Endometrium (tissue), 2 donors: ENCODE data around the gene ESR2.

Experiments
- FAIRE-seq: peaks from 2 replicates; lab custom pipeline; 2012; peaks lifted over from hg19 to GRCh38; lab: Jason Lieb, UNC
- donor health status: control.
- donor health status: control.

The ESR2 gene

DNA sequence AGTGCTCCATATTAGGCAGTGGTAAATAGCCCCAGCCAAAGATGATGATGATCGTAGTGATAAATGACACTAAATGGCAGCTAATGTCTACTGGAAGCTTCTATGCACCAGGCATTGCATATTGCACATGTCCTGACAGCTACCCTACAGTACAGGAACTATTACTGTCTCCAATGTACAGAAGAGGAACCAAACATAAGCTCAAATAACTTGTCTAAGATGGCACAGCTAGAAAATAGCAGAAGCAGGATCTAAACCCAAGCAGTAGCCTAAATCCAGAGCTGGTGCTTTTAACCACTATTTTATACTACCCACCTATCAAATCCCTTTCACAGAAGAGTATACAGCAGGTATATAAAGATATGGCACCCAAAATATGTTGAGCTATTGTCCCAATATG is 28.9 kb downstream of the ESR2 start:
- FAIRE-seq: no peak

DNA sequence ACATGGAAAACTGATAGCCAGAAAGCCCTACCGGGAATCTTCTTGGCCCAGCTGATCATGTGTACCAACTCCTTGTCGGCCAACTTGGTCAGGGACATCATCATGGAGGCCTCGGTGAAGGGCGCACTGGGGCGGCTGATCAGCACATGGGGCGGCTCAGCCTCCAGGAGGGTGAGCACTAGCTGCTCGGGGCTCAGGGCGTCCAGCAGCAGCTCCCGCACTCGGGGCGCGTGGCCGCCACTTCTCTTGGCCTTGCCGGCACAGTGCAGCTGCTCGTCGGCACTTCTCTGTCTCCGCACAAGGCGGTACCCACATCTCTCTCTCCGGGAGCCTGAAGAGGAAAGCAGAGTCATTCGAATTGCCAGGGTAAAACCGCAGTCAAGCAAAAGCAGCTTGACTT is 33.8 kb downstream of the ESR2 start:
- FAIRE-seq: no peak

DNA sequence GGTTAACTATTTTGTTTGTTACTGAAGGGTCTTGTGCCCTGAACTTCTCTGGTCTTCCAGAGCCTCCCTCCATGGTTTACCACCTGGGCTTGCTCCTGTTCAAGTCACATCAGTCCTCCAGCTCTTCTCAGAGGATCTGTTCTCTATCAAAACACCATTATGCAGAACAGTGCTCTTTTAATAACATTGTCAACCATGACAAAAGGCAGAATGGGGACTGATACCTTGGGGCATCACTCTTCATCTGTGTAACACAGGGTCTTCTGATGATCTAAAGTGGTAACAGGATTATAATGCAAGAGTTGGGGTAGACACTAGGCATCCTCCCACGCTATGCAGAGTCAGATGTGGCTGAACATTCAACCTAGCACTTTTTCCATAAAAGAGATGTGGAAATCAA is 38.4 kb downstream of the ESR2 start:
- FAIRE-seq: no peak

DNA sequence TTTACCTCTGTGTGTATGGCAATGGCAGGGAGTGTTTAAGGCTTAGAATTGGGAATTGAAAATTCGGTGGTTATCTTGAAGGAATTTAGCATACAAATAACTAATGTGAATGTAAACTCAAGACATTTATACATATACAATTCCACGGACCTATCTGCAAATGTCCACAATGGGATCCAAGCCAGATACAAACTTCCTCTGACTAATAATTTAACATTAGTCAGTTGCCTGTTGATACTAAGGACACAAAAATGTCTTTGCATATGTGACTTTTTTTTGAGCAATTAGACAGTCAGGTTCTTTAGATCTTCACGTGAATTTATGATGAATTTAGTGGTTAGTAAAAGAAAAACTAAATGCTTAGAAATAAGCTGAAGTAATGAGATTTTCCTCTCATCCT is 40.5 kb downstream of the ESR2 start:
- FAIRE-seq: no peak

GRCh38 chr14:64249363-64249762 is 44.8 kb downstream of the ESR2 start:
- FAIRE-seq: no peak

- no peak for FAIRE-seq
Observed at GRCh38 chr14:64248689-64249088, 45.5 kb downstream of the ESR2 start.

DNA sequence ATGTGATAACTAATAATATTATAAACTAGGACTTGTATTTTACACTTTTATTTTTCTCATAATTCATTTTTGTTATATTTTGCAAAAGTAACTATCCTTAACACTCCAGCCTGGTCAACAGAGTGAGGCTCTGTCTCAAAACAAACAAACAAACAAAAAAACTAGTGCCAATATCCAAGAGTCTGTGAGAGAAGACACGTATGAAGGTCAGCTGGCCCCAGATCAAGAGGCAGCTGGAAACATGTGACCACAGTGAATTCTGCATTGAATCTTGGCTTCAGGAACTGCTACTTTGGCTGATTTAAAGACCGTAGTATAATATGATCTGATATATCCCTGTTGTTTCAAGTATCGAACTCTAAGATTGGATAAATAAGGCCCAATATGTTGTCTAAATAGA is 47.0 kb downstream of the ESR2 start:
- FAIRE-seq: no peak

- no peak for FAIRE-seq
Observed at GRCh38 chr14:64246688-64247087, 47.5 kb downstream of the ESR2 start.

- FAIRE-seq: no peak
Observed at GRCh38 chr14:64245491-64245890, 48.7 kb downstream of the ESR2 start.

- FAIRE-seq: no peak
Observed at GRCh38 chr14:64244279-64244678, 49.9 kb downstream of the ESR2 start.

DNA sequence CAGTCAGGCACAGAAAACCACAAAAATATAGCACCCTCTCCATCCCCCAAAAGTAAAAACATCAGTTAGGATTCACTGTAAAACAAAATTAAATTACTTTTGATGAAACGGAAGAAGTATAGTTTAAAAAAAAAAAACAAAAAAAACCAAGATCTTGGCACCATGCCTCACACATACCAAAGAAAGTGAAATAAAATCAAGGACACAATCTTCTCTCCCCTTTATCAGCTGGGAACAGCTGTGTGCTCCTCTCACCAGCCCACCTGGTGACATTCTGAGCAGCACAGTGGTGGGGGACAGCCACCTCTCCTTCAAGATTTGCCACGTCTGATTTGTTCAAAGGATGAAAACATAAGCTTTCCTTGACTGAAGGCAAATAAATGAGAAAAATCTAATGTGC is 55.5 kb downstream of the ESR2 start:
- FAIRE-seq: no peak

- no peak for FAIRE-seq
Observed at GRCh38 chr14:64238049-64238448, 56.1 kb downstream of the ESR2 start.

DNA sequence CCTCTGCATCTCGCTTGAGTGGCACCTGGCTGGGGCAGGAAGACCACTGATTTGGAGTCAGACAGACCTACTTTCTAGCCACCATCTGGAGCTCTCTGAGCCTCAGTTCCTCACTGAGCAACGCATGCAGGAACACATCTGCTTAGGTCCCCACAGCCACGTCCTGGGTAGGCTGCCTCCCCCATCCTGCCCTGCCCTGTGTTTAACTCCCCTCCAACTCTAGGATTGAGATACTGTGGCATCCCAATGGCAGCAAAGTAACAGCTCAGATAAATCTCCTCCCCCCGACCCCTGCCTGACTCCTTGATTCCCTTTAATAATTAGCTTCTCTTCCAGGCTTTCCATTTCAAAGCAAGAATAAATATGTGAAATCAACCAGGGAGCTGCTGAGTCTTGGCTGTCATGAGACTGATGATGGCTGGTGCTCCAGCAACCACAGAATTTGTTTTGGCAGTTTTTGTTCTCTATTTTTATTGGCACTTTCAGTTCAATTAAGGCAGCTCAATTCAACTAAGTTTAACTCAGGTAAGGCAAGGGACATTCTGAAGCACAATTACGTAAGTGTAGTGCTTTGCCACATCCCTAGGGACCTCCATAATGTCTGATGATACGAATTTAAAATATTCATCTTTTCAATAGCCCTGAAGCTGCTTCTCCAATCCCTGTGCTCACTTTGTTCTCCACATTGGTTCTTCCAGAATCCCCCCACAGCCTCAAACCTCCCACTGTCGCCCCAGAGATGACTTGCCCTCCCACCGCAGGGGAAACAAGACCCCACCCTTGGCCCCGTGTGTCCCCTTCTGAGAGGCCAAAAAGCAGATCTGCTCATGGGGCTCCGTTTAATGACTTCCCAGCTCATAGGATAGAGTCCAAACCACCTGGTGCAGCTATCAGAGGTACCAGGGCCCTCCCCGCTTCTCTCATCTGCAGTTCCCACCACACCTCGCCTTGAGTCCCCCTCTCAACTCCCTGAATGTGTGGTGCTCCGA is 58.2 kb downstream of the ESR2 start:
- FAIRE-seq: no peak

DNA sequence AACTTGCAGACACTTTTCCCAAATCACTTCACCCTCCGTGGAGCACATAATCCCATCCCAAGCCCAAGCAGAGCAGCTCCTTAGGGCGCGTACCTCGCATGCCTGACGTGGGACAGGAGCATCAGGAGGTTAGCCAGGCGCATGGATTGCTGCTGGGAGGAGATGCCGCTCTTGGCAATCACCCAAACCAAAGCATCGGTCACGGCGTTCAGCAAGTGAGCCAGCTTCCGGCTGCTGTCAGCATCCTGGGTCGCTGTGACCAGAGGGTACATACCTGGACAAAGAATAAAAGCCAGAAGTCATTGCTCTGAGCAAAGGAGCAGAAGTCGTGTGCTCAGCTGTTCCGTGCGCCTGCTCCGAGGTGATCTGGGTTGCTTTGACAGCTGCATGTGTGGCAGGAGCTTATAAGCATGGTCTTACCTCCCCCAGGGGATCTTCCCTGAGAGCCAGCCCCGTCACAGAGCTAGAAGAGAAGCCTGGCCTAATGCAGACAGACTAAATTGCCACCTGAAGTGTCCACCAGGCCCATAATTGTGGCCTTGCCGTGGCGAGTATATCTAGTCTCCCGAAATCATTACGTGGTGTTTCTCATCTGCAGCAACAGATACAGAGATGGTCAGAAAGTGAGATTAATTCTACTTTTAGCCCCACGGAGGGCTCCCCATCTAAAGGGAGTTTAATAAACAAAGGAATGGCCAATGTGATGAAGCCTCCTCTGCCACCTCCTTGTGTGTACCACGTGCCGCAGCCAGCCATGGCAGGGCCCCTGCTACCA is 59.1 kb downstream of the ESR2 start:
- no peak for FAIRE-seq

- no peak for FAIRE-seq
Observed at GRCh38 chr14:64233531-64234190, 60.5 kb downstream of the ESR2 start.

DNA sequence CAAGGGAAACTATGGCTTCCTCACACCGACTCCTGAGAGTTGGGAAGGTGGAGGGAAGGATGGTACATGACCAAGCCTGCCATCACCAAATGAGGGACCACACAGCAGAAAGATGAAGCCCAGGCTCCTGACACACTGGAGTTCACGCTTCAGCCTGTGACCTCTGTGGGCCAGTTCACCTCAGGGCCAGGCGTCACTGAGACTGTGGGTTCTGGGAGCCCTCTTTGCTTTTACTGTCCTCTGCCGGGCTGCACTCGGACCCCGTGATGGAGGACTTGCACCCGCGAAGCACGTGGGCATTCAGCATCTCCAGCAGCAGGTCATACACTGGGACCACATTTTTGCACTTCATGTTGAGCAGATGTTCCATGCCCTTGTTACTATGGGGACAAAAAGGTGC is 61.2 kb downstream of the ESR2 start:
- FAIRE-seq: no peak

DNA sequence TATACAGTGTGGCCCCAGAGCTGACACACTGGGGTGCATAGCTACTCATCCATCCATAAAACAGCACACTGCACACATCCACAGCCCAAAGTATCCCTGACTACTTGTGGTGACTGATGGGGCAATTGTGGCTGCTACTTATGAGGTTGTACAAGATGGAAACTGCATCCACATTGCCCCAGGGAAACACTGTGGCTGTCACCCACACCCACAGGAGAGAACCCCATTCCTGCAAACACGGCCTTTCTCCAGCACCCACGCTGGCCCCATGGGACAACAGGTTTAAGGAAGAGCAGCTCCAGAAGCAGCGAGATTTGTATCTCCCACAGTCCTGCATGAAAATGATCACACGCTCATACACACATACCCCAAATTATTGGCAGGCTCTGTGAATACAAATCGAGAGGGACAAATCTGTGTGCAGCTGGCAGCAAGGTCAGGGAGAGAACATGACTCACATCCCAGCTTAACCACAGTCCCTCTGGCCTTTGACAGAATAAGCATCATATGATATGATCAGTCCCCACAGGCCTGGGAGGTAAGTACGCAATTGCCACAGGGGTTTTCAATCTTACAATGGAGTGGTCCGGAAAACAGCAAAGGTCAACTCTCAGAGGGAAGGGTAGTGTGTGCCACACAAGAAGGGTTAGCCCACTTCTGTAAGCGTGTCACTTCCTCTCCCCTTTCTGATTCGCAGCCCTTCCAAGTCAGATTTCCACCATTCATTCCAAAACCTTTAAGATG is 61.9 kb downstream of the ESR2 start:
- no peak for FAIRE-seq

DNA sequence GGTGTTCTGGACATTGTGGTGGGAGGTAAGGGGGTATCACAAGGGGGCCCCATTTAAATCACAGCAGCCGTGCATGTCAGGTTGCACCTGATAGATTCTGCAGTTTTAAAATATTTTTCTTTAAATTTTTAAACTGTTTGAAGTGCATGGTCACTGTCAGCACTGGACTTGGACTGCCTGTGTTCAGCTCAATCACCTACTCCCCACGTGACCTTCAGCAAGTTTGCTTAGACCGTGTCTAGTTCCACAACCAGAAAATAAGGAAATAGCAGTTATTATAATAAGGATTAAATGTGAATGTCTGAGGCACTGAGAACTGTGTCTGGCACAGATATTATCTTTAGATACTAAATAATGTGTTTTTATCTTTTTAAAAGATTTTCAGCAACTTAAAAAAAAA is 64.7 kb downstream of the ESR2 start:
- no peak for FAIRE-seq

- FAIRE-seq: no peak
Observed at GRCh38 chr14:64227856-64228255, 66.3 kb downstream of the ESR2 start.

GRCh38 chr14:64225151-64225757 is 68.9 kb downstream of the ESR2 start:
- no peak for FAIRE-seq

DNA sequence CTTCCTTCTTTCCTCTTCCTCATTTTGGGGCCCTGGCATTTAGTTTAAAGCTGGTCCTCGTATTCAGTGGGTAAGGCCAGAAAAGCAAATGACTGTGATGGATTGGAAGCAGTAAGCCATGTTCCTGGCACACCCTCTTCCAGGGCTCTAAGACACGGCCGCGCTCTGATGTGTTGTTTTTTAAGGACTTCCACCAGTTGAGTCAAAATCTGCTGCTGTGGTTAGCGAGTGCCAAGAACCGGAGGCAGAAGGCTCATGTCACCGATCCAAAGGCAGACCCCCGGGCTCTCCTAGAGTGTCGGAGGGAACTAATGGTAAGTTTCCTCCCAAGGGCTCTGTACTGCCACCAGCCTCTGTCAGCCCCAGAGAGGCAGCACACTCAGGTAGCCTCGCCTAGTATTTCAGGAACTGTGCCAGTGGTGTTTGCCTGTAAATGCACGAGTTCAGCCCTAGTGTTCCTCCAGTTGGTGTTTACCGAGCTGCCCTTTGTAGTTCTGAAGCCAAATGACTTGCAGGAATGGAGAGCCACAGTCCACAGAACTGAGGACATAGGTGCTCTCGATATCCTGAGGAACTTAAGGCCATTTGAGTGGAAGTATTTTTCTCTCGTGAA is 72.7 kb downstream of the ESR2 start:
- FAIRE-seq: no peak
